ENCODE results near the gene TBC1D12.
A peak's percentile ranks its signal among the peaks of the same experiment; 100 is the strongest.
"Not testable (repeated sequence)": the region's sequence is repeated elsewhere in the genome, so short reads cannot be mapped to it uniquely, and the experiment has no call there.

Gene TBC1D12

GRCh38 chr10:94489976-94490788 lies 87.8 kb downstream of the TBC1D12 start:
- no peak overlapping the region for H3K4me3 ChIP-seq (ENCODE audit: low read length)
- no peaks in the 10 kb centered on the region for H3K4me1 ChIP-seq (ENCODE audit: insufficient read depth, low read length)
- H3K27me3 ChIP-seq (ENCODE audit: insufficient read depth, low read length): no peaks in the 10 kb centered on the region
- no peak overlapping the region for H2AFZ ChIP-seq (ENCODE audit: low read depth, low read length)
- peaks cover 2% of the 10 kb centered on the region for H3K9me3 ChIP-seq (ENCODE audit: low read length)
- no peaks in the 10 kb centered on the region for H3K36me3 ChIP-seq (ENCODE audit: insufficient read depth, low read length)

GRCh38 chr10:94490789-94491039 lies 88.4 kb downstream of the TBC1D12 start:
- no peak overlapping the region for H3K4me3 ChIP-seq (ENCODE audit: low read length)
- H2AFZ ChIP-seq (ENCODE audit: low read depth, low read length): no peak overlapping the region
- no peaks in the 10 kb centered on the region for H3K36me3 ChIP-seq (ENCODE audit: insufficient read depth, low read length)
- H3K27me3 ChIP-seq (ENCODE audit: insufficient read depth, low read length): no peaks in the 10 kb centered on the region
- H3K9me3 ChIP-seq (ENCODE audit: low read length): peaks cover 2% of the 10 kb centered on the region
- H3K4me1 ChIP-seq (ENCODE audit: insufficient read depth, low read length): no peaks in the 10 kb centered on the region

GRCh38 chr10:94493463-94493862 lies 91.1 kb downstream of the TBC1D12 start:
- Histone ChIP-seq H3K4me3 (ENCODE audit: low read length) (no peak overlapping the region), H3K27me3 (ENCODE audit: insufficient read depth, low read length) (no peaks in the 10 kb centered on the region), H3K4me1 (ENCODE audit: insufficient read depth, low read length) (no peaks in the 10 kb centered on the region), H3K36me3 (ENCODE audit: insufficient read depth, low read length) (no peaks in the 10 kb centered on the region), H3K9me3 (ENCODE audit: low read length) (peaks cover 2% of the 10 kb centered on the region), H2AFZ (ENCODE audit: low read depth, low read length) (no peak overlapping the region)

- H3K27me3 ChIP-seq (ENCODE audit: insufficient read depth, low read length): no peaks in the 10 kb centered on the region
- H3K9me3 ChIP-seq (ENCODE audit: low read length): peaks cover 2% of the 10 kb centered on the region
- H2AFZ ChIP-seq (ENCODE audit: low read depth, low read length): no peak overlapping the region
These were observed 93.7 kb downstream of the TBC1D12 start for GRCh38 chr10:94496010-94496409.

DNA sequence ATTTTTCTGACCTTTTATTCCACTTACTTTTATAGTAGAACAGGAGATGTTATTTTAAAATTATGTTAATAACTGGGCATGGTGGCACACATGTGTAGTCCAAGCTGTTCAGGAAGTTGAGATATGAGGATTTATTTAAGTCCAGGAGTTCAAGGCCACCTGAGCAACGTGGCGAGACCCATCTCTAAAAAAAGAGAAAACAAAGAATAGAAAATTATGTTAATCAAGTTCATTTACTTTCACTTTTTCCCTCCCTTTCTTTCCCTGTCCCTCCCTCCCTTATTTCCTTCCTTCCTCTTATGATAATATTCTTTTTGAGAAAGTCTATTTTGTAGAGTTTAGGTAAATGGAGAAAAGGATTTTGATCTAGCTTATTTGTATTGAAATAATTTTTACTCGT lies 94.3 kb downstream of the TBC1D12 start:
- Histone ChIP-seq H3K9me3 (ENCODE audit: low read length) (peaks cover 2% of the 10 kb centered on the region), H3K4me3 (ENCODE audit: low read length) (no peak overlapping the region), H3K36me3 (ENCODE audit: insufficient read depth, low read length) (no peaks in the 10 kb centered on the region), H3K27me3 (ENCODE audit: insufficient read depth, low read length) (no peaks in the 10 kb centered on the region), H2AFZ (ENCODE audit: low read depth, low read length) (no peak overlapping the region), H3K4me1 (ENCODE audit: insufficient read depth, low read length) (no peaks in the 10 kb centered on the region)

More at GRCh38 chr10:94496010-94496409, 93.7 kb downstream of the TBC1D12 start:
- Histone ChIP-seq H3K4me1 (ENCODE audit: insufficient read depth, low read length) (no peaks in the 10 kb centered on the region), H3K4me3 (ENCODE audit: low read length) (no peak overlapping the region), H3K36me3 (ENCODE audit: insufficient read depth, low read length) (no peaks in the 10 kb centered on the region)

- Histone ChIP-seq H3K4me1 (ENCODE audit: insufficient read depth, low read length) (no peaks in the 10 kb centered on the region), H2AFZ (ENCODE audit: low read depth, low read length) (no peak overlapping the region), H3K9me3 (ENCODE audit: low read length) (no peaks in the 10 kb centered on the region), H3K4me3 (ENCODE audit: low read length) (no peak overlapping the region), H3K36me3 (ENCODE audit: insufficient read depth, low read length) (no peaks in the 10 kb centered on the region), H3K27me3 (ENCODE audit: insufficient read depth, low read length) (no peaks in the 10 kb centered on the region)
These were observed 97.7 kb downstream of the TBC1D12 start for GRCh38 chr10:94500063-94500462.

- no peaks in the 10 kb centered on the region for H3K9me3 ChIP-seq (ENCODE audit: low read length)
- no peaks in the 10 kb centered on the region for H3K27me3 ChIP-seq (ENCODE audit: insufficient read depth, low read length)
- H3K4me3 ChIP-seq (ENCODE audit: low read length): no peak overlapping the region
- H2AFZ ChIP-seq (ENCODE audit: low read depth, low read length): no peak overlapping the region
- H3K4me1 ChIP-seq (ENCODE audit: insufficient read depth, low read length): no peaks in the 10 kb centered on the region
- H3K36me3 ChIP-seq (ENCODE audit: insufficient read depth, low read length): peaks cover 6% of the 10 kb centered on the region
These were observed 119.2 kb downstream of the TBC1D12 start for GRCh38 chr10:94521276-94522250.

- Histone ChIP-seq H3K36me3 (ENCODE audit: insufficient read depth, low read length) (peaks cover 6% of the 10 kb centered on the region), H3K27me3 (ENCODE audit: insufficient read depth, low read length) (no peaks in the 10 kb centered on the region), H3K9me3 (ENCODE audit: low read length) (no peaks in the 10 kb centered on the region), H3K4me3 (ENCODE audit: low read length) (no peak overlapping the region), H2AFZ (ENCODE audit: low read depth, low read length) (no peak overlapping the region), H3K4me1 (ENCODE audit: insufficient read depth, low read length) (no peaks in the 10 kb centered on the region)
These were observed 121.8 kb downstream of the TBC1D12 start for GRCh38 chr10:94524146-94524545.

- Histone ChIP-seq H2AFZ (ENCODE audit: low read depth, low read length) (no peak overlapping the region), H3K36me3 (ENCODE audit: insufficient read depth, low read length) (peaks cover 6% of the 10 kb centered on the region), H3K4me3 (ENCODE audit: low read length) (no peak overlapping the region), H3K27me3 (ENCODE audit: insufficient read depth, low read length) (no peaks in the 10 kb centered on the region), H3K4me1 (ENCODE audit: insufficient read depth, low read length) (no peaks in the 10 kb centered on the region), H3K9me3 (ENCODE audit: low read length) (no peaks in the 10 kb centered on the region)
These were observed 122.4 kb downstream of the TBC1D12 start for GRCh38 chr10:94524711-94525110.

- not testable (repeated sequence) for H3K36me3 ChIP-seq (ENCODE audit: insufficient read depth, low read length); H2AFZ ChIP-seq (ENCODE audit: low read depth, low read length); H3K27me3 ChIP-seq (ENCODE audit: insufficient read depth, low read length); H3K4me3 ChIP-seq (ENCODE audit: low read length); H3K9me3 ChIP-seq (ENCODE audit: low read length); H3K4me1 ChIP-seq (ENCODE audit: insufficient read depth, low read length)
These were observed 129.2 kb downstream of the TBC1D12 start for GRCh38 chr10:94531550-94531949.

- no peaks in the 10 kb centered on the region for H3K27me3 ChIP-seq (ENCODE audit: insufficient read depth, low read length)
These were observed 130.7 kb downstream of the TBC1D12 start for GRCh38 chr10:94533027-94533426.

DNA sequence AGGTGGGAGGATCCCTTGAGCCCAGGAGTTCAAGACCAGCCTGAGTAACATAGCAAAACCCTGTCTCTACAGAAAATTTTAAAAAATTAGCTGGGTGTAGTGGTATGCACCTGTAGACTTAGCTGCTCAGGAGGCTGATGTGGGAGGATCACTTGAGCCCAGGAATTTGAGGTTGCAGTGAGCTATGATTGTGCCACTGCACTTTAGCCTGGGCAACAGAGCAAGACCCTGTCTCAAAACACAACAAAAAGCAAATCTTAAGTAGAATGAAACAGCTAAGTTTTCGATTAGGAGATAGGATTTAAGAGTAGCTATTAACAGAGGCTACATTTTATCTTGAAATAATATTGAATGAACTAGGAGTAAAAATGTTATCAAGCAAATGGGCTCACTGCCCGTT lies 139.9 kb downstream of the TBC1D12 start:
- H3K4me3 ChIP-seq (ENCODE audit: low read length); H3K9me3 ChIP-seq (ENCODE audit: low read length); H2AFZ ChIP-seq (ENCODE audit: low read depth, low read length); H3K27me3 ChIP-seq (ENCODE audit: insufficient read depth, low read length); H3K36me3 ChIP-seq (ENCODE audit: insufficient read depth, low read length): not testable (repeated sequence)
- H3K4me1 ChIP-seq (ENCODE audit: insufficient read depth, low read length): peaks cover 15% of the 10 kb centered on the region

More at GRCh38 chr10:94533027-94533426, 130.7 kb downstream of the TBC1D12 start:
- Histone ChIP-seq H3K9me3 (ENCODE audit: low read length) (no peaks in the 10 kb centered on the region), H3K4me3 (ENCODE audit: low read length) (no peak overlapping the region), H2AFZ (ENCODE audit: low read depth, low read length) (no peak overlapping the region), H3K36me3 (ENCODE audit: insufficient read depth, low read length) (no peaks in the 10 kb centered on the region), H3K4me1 (ENCODE audit: insufficient read depth, low read length) (no peaks in the 10 kb centered on the region)

DNA sequence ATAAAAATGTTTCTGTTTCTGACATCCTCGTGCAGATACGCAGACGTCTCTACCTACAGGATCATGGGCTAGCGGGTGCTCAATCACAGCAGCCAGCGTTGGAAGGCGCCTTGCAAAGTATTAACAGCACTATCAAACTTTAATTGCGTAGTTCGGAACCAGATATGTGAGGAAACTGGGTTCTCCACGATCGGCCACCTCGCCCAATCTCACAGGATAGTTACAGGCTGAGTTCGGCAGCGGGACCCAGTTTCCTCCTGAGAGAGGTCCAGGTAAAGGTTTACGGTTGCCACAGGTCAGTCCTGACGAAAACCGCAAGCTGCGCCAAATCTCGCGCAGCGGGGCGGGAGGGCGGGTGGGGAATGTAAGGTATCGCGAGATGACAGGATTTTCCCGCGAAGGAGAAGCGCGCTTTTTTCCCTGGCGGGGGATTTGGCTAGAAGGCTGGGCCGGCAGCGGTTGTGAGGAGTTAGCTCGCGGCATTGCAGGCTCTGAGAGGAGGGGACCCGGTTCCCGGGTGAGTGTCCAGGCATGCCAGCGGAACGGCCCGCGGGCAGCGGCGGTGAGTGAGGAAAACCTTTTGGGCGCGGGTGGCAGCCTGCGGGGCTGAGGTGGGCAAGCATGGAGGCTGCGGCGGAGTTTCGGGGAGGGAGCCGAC lies 143.2 kb downstream of the TBC1D12 start, which contains the start of gene HELLS:
Gene HELLS, plus strand, starts transcription at position 398 of the 658 bp plus-strand sequence. Its CDS starts 134 bp downstream, at position 532.
- Histone ChIP-seq H3K9me3 (ENCODE audit: low read length) (no peaks in the 10 kb centered on the region), H3K36me3 (ENCODE audit: insufficient read depth, low read length) (peaks cover 14% of the 10 kb centered on the region), H3K4me3 (ENCODE audit: low read length) (peak within 1 kb of the TSS; percentile 84), H3K4me1 (ENCODE audit: insufficient read depth, low read length) (peaks cover 18% of the 10 kb centered on the region), H2AFZ (ENCODE audit: low read depth, low read length) (peak within 1 kb of the TSS; percentile 97), H3K27me3 (ENCODE audit: insufficient read depth, low read length) (no peaks in the 10 kb centered on the region)
